ENCODE measurements around the gene LIMK1.
"Not testable (repeated sequence)": the region's sequence is repeated elsewhere in the genome, so short reads cannot be mapped to it uniquely, and the experiment has no call there.

Gene LIMK1

GRCh38 chr7:74126220-74126880, 42.7 kb downstream of the LIMK1 start:
- DNase-seq (ENCODE audit: low read depth), result no peak

- no peak for DNase-seq (ENCODE audit: low read depth)
Observed at GRCh38 chr7:74129887-74130286, 46.3 kb downstream of the LIMK1 start.

GRCh38 chr7:74130518-74130917, 46.9 kb downstream of the LIMK1 start:
- no peak for DNase-seq (ENCODE audit: low read depth)

- DNase-seq (ENCODE audit: low read depth), result no peak
Observed at GRCh38 chr7:74134117-74134620, 50.6 kb downstream of the LIMK1 start.

GRCh38 chr7:74138334-74138867, 54.8 kb downstream of the LIMK1 start:
- no peak for DNase-seq (ENCODE audit: low read depth)

DNA sequence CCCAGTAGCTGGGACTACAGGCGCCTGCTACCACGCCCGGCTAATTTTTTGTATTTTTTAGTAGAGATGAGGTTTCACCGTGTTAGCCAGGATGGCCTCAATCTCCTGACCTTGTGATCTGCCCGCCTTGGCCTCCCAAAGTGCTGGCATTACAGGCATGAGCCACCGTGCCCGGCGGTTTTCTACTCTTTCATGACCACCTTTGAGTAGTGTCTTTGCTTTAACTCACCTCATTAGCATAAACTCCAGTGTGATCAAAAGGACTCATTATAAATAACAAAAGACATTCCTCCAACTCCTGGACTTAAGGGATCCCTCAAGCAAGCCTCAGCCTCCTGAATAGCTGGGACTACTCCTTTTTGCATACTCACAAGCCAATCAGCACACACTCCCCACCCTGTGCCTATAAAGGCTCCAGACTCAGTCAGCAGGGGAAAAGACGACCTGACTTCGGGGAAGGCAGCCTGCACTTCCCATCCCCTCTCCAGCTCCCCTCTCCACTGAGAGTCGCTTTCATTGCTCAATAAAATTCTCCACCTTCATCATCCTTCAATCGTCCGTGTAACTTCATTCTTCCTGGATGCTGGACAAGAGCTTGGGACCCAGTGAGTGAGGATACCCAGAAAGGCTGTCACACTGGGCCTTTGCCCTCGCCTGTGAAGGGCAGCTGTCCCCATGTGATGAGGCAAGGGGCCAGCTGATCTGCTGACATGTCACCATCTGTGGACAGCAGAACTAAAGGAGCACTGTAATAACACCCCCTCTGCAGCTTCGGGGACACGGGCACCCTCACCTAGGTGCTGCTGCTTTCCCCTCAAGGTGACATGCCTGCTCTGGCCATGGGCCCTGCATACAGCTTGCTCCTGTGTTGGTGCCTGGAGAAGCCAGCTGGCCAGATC, 55.6 kb downstream of the LIMK1 start:
- no peak for DNase-seq (ENCODE audit: low read depth)

DNA sequence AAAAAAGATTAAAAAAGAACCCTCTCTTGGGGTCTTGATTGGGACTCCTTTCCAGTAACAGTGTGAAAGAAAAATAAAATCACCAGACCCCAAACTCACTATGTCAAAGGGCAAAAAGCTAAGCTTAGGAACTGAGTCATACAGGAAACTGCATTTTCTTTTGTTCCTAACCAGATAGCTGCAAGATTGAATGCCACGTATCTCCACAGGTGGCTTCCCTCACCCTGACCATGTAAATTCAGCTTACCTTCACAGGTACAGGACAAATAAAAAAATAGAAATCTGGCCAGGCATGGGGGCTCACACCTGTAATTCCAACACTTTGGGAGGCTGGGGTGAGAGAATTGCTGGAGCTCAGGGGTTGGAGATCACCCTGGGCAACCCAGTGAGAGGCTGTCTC, 58.1 kb downstream of the LIMK1 start:
- no peak for DNase-seq (ENCODE audit: low read depth)

DNA sequence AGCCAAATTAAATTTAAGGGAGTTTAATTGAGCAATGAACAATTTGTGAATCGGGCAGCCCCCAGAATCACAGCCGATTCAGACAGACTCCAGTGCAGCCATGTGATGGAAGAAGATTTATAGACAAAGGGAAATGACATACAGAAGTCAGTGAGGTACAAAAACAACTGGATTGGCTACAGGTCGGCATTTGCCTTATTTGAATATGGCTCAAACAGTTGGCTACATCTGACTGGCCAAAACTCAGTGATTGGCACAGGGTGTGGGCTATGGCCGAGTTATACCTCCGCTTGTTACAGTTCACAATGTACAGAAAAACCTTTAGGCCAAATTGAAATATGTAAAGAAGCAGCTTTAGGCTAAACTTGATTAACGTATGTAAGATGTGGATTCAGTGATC, 59.8 kb downstream of the LIMK1 start:
- DNase-seq (ENCODE audit: low read depth), result no peak

- no peak for DNase-seq (ENCODE audit: low read depth)
Observed at GRCh38 chr7:74148491-74148890, 64.9 kb downstream of the LIMK1 start.

- no peak for DNase-seq (ENCODE audit: low read depth)
Observed at GRCh38 chr7:74149071-74149470, 65.5 kb downstream of the LIMK1 start.

DNA sequence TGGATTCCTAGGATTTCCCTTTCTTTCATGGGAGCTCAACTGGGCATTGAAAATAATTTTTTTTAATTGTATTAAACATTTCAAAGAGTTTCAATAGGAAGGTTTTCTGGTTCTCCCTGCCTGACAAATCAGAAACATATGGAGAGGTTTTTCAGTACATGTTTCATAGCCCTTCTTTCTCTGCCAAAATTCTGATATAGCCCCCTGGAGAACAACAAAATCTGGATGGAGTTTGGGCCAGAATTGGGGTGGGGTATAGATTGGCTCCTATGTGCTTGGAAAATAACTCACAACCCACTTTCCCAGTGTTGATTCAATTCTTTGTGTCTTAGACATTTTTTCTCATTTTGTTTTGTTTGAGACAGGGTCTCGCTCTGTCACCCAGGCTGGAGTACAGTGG, 66.0 kb downstream of the LIMK1 start:
- DNase-seq (ENCODE audit: low read depth), result no peak

- DNase-seq (ENCODE audit: low read depth), result no peak
Observed at GRCh38 chr7:74153736-74154135, 70.1 kb downstream of the LIMK1 start.

- DNase-seq (ENCODE audit: low read depth), result no peak
Observed at GRCh38 chr7:74155810-74156395, 72.3 kb downstream of the LIMK1 start.

- no peak for DNase-seq (ENCODE audit: low read depth)
Observed at GRCh38 chr7:74157605-74158004, 74.0 kb downstream of the LIMK1 start.

DNA sequence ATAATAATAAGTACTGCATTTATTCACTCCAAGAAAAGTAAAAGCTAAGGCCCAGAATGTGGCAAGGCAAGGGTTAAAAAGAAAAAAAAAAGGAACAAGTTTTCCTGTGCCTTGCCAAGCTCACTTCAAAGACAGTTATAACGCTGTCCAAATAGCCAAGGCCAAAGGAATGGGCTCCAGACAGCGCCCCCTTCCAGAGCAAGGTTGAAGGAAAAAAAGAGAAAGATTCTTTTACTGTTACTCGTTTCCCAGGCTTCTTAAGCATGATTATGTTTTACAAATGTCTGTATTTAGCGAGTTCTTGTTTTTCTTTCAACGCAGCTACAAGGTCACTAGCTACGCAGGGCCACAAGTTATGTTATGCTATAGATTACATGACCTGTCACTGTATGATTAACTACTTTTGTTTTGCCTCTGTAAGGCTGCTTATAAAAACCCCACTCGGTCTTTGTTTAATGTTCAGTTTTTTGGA, 81.4 kb downstream of the LIMK1 start:
- DNase-seq (ENCODE audit: low read depth), result no peak

DNA sequence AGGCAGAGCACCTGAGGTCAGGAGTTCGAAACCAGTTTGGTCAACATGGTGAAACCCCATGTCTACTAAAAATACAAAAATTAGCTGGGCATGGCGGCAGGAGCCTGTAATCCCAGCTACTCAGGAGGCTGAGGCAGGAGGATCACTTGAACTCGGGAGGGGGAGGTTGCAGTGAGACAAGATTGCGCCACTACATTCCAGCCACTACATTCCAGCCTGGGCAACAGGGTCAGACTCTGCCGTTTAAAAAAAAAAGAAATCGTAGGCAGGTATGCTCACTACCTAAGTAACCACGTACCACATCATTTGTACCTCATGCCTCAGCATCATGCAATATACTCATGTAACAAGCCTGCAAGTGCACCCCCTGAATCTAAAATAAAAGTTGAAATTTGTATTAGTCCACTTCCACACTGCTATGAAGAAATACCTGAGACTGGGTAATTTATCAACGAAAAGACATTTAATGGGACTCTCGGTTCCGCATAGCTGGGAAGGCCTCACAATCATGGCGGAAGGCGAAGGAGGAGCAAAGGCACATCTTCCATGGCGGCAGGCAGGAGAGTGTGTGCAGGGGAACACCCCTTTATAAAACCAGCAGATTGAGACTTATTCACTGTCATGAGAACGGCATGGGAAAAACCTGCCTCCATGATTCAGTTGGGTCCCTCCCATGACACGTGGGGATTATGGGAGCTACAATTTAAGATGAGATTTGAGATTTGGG, 82.4 kb downstream of the LIMK1 start:
- no peak for DNase-seq (ENCODE audit: low read depth)

GRCh38 chr7:74167324-74167723, 83.7 kb downstream of the LIMK1 start:
- not testable (repeated sequence) for DNase-seq (ENCODE audit: low read depth)
